ENCODE data around the gene ARFIP2. TPM values are rescaled to one million over a fixed set of nuclear protein-coding genes. Genes with fewer than 3 reads are reported as not detected.

The ARFIP2 gene
- total and polyA plus RNA-seq, 9 donors: 29.7 to 41.4 (median 35.8) TPM

DNA sequence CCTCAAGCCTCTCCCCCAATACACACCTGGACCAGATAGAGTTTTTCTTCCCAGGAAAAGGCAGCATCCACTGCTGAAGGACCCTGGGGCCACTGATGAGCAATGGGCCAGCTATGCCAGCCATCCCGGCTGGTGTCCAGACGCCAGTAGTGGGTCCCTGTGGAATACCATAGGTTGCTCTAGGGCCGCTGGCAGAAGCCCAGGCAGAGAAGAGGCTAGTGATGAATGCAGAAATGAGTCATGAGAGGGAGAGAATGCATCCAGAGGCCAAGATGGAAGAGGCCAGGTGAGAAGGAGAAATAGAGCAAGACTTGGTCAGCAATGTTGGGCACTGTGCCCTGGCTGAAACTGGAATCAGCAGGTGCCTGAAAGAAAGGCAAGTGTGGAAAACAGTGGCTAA is 49.3 kb downstream of the ARFIP2 start:
- Histone ChIP-seq H3K36me3 (ENCODE audit: control insufficient read depth, insufficient read depth, low read length) (peaks cover 2% of the 10 kb centered on the region), H3K4me1 (ENCODE audit: control insufficient read depth, insufficient read depth, low read length) (no peaks in the 10 kb centered on the region), H3K27ac (ENCODE audit: low read length) (no peak overlapping the region), H3K27me3 (ENCODE audit: control insufficient read depth, insufficient read depth, low read length) (no peaks in the 10 kb centered on the region), H3K4me3 (ENCODE audit: low read length) (no peak overlapping the region), H3K9me3 (replicated peaks; ENCODE audit: control insufficient read depth, low read depth, low read length) (no peaks in the 10 kb centered on the region)
- WGBS (ENCODE audit: insufficient coverage): 73% methylated on average over 3 of the region's 3 CpGs
- DNase-seq: no peak

GRCh38 chr11:6427516-6427915 is 53.6 kb downstream of the ARFIP2 start:
- Histone ChIP-seq H3K9me3 (replicated peaks; ENCODE audit: control insufficient read depth, low read depth, low read length) (no peaks in the 10 kb centered on the region), H3K4me1 (ENCODE audit: control insufficient read depth, insufficient read depth, low read length) (no peaks in the 10 kb centered on the region), H3K27ac (ENCODE audit: low read length) (no peak overlapping the region), H3K36me3 (ENCODE audit: control insufficient read depth, insufficient read depth, low read length) (peaks cover 2% of the 10 kb centered on the region), H3K27me3 (ENCODE audit: control insufficient read depth, insufficient read depth, low read length) (no peaks in the 10 kb centered on the region), H3K4me3 (ENCODE audit: low read length) (no peak overlapping the region)
- DNase-seq: no peak

Other genes with a start within 250 kb of the ARFIP2 start
- gene FHIP1B, start 246.7 kb downstream of the ARFIP2 start, total RNA-seq: 14.0 TPM
- gene FHIP1B, start 246.7 kb downstream of the ARFIP2 start, polyA plus RNA-seq (ENCODE audit: insufficient read depth in 1 of 8, insufficient read length in 8 of 8, low replicate concordance in 1 of 8): 10 to 100 TPM; 19.0 to 32.1 (median 24.9) TPM
- not detected for gene CNGA4, start 242.2 kb downstream of the ARFIP2 start, total RNA-seq
- under 1 TPM in 7 of 8 donors, not detected in 1; 0.07 to 0.43 (median 0.21) TPM for gene CNGA4, start 242.2 kb downstream of the ARFIP2 start, polyA plus RNA-seq (ENCODE audit: insufficient read depth in 1 of 8, insufficient read length in 8 of 8, low replicate concordance in 1 of 8)
- gene CCKBR, start 221.5 kb downstream of the ARFIP2 start, total RNA-seq: not detected
- gene CCKBR, start 221.5 kb downstream of the ARFIP2 start, polyA plus RNA-seq (ENCODE audit: insufficient read depth in 1 of 8, insufficient read length in 8 of 8, low replicate concordance in 1 of 8): under 1 TPM in 2 of 8 donors, not detected in 6; 0.09 to 0.21 TPM
- gene CAVIN3, start 160.8 kb downstream of the ARFIP2 start, total RNA-seq: 43.5 TPM
- gene CAVIN3, start 160.8 kb downstream of the ARFIP2 start, polyA plus RNA-seq (ENCODE audit: insufficient read depth in 1 of 8, insufficient read length in 8 of 8, low replicate concordance in 1 of 8): 10 to 100 TPM; 28.3 to 42.7 (median 35.8) TPM
- gene SMPD1, start 90.9 kb downstream of the ARFIP2 start, total RNA-seq: 16.7 TPM
- 10 to 100 TPM; 22.9 to 28.4 (median 26.0) TPM for gene SMPD1, start 90.9 kb downstream of the ARFIP2 start, polyA plus RNA-seq (ENCODE audit: insufficient read depth in 1 of 8, insufficient read length in 8 of 8, low replicate concordance in 1 of 8)
- gene APBB1, start 62.2 kb downstream of the ARFIP2 start, total RNA-seq: 26.4 TPM
- 10 to 100 TPM; 26.0 to 33.2 (median 30.5) TPM for gene APBB1, start 62.2 kb downstream of the ARFIP2 start, polyA plus RNA-seq (ENCODE audit: insufficient read depth in 1 of 8, insufficient read length in 8 of 8, low replicate concordance in 1 of 8)
- 1.3 TPM for gene HPX, start 40.3 kb downstream of the ARFIP2 start, total RNA-seq
- gene HPX, start 40.3 kb downstream of the ARFIP2 start, polyA plus RNA-seq (ENCODE audit: insufficient read depth in 1 of 8, insufficient read length in 8 of 8, low replicate concordance in 1 of 8): 1 to 10 TPM in 7 of 8 donors, under 1 TPM in 1; 0.88 to 3.9 (median 2.8) TPM
- gene TRIM3, start 7.4 kb downstream of the ARFIP2 start, total RNA-seq: 15.3 TPM
- gene TRIM3, start 7.4 kb downstream of the ARFIP2 start, polyA plus RNA-seq (ENCODE audit: insufficient read depth in 1 of 8, insufficient read length in 8 of 8, low replicate concordance in 1 of 8): 10 to 100 TPM; 11.4 to 20.0 (median 15.8) TPM
- 19.8 TPM for gene TIMM10B, start 170 bp upstream of the ARFIP2 start, total RNA-seq
- 10 to 100 TPM; 16.1 to 23.9 (median 17.6) TPM for gene TIMM10B, start 170 bp upstream of the ARFIP2 start, polyA plus RNA-seq (ENCODE audit: insufficient read depth in 1 of 8, insufficient read length in 8 of 8, low replicate concordance in 1 of 8)
- 4.1 TPM for gene DNHD1, start 15.9 kb upstream of the ARFIP2 start, total RNA-seq
- gene DNHD1, start 15.9 kb upstream of the ARFIP2 start, polyA plus RNA-seq (ENCODE audit: insufficient read depth in 1 of 8, insufficient read length in 8 of 8, low replicate concordance in 1 of 8): 10 to 100 TPM in 1 of 8 donors, 1 to 10 TPM in 7; 3.3 to 10.7 (median 6.7) TPM
- 24.3 TPM for gene RRP8, start 122.3 kb upstream of the ARFIP2 start, total RNA-seq
- 10 to 100 TPM; 16.7 to 20.6 (median 18.8) TPM for gene RRP8, start 122.3 kb upstream of the ARFIP2 start, polyA plus RNA-seq (ENCODE audit: insufficient read depth in 1 of 8, insufficient read length in 8 of 8, low replicate concordance in 1 of 8)
- 144 TPM for gene ILK, start 122.4 kb upstream of the ARFIP2 start, total RNA-seq
- 100 to 1,000 TPM; 139 to 165 (median 149) TPM for gene ILK, start 122.4 kb upstream of the ARFIP2 start, polyA plus RNA-seq (ENCODE audit: insufficient read depth in 1 of 8, insufficient read length in 8 of 8, low replicate concordance in 1 of 8)
- gene TAF10, start 130.9 kb upstream of the ARFIP2 start, total RNA-seq: 76.3 TPM
- 100 to 1,000 TPM in 6 of 8 donors, 10 to 100 TPM in 2; 95.7 to 128 (median 110) TPM for gene TAF10, start 130.9 kb upstream of the ARFIP2 start, polyA plus RNA-seq (ENCODE audit: insufficient read depth in 1 of 8, insufficient read length in 8 of 8, low replicate concordance in 1 of 8)
- 17.1 TPM for gene TPP1, start 138.1 kb upstream of the ARFIP2 start, total RNA-seq
- 10 to 100 TPM; 30.9 to 52.0 (median 37.8) TPM for gene TPP1, start 138.1 kb upstream of the ARFIP2 start, polyA plus RNA-seq (ENCODE audit: insufficient read depth in 1 of 8, insufficient read length in 8 of 8, low replicate concordance in 1 of 8)
- 36.3 TPM for gene DCHS1, start 174.5 kb upstream of the ARFIP2 start, total RNA-seq
- 10 to 100 TPM; 30.7 to 69.3 (median 51.0) TPM for gene DCHS1, start 174.5 kb upstream of the ARFIP2 start, polyA plus RNA-seq (ENCODE audit: insufficient read depth in 1 of 8, insufficient read length in 8 of 8, low replicate concordance in 1 of 8)
- gene MRPL17, start 202.0 kb upstream of the ARFIP2 start, total RNA-seq: 37.2 TPM
- 10 to 100 TPM; 63.5 to 86.7 (median 71.7) TPM for gene MRPL17, start 202.0 kb upstream of the ARFIP2 start, polyA plus RNA-seq (ENCODE audit: insufficient read depth in 1 of 8, insufficient read length in 8 of 8, low replicate concordance in 1 of 8)